Measurements from ENCODE around the gene SV2A.
"Not testable (repeated sequence)": the region's sequence is repeated elsewhere in the genome, so short reads cannot be mapped to it uniquely, and the experiment has no call there.

The SV2A gene

DNA sequence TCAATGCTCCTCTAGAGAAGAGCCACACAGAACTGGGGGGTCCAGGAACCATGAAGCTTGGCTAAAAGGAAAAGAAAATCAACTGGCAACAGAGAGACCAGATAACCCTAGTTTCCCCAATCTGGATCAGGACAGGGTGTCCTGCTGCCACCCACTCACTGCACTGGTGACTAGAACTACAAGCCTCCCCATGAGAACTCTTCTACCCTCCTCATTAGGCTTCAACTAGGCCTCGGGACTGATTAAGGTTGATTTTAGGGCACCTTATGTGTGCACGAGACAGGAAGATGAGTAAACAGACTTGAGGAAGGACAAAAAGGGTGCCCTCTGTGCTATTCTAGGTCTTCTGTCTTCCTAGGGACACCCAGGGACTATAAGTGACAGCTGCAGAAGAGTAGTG is 12.2 kb upstream of the SV2A start:
- DNase-seq (ENCODE audit: low read depth) = no peak

DNA sequence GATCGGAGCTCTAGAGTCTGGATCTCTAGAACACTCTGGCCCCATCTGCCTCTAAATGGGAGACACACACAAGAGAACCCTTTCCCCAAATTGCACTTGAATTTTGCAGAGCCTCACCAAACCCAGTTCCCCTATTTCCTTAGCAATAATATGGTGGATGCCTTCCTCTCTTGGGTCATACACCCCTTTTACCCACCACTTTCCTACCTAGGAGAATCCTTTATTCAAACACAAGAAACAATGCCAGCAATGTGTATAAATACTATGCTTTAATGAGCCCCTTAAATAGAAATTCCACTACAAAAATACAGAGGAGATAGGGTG is 10.7 kb upstream of the SV2A start:
- no peak for DNase-seq (ENCODE audit: low read depth)

DNA sequence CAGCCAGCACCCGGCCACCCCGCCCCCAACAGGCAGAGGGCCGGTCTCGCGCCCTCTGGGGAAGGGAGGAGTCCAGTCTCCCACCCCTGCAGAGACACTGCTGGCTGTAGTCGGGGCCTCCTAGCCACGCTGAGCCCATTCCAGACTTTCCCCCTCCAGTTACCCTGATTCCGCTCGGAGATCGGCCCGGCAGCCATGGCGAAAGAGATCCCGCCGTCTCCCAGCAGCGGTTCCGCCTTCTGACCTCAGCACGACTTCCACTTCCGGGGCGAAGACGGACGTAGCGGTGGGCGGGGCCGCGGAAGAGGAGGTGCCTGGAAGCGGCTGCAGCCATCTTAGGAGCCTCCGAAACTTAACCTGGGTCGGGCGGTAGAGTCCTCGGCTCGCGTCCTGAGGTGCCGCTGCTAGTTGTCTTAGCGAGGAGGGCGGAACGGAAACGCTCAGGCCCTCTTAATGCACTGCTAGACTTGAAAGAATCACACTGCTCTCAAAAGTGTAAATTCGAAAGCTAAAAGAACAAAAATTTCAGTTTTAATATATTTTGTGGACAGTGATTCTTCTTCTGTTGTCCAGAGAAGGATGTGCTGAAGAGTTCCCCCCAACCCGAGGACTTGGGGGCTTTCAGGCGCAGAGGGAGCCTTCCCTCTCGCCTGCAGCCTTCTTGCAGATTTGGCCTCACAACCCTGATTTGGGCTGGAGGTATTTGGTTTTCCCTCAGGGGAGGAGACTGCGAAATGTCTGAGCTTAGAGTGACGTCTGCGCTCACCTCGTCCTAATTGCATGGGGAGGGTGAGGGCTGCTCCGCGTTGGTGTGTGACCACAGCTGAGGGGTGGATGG is 10.1 kb upstream of the SV2A start, which contains the start of gene SF3B4:
SF3B4 (minus strand) TSS at position 241 of the 838 bp plus-strand sequence; CDS start at position 197, 44 bp downstream.
- peak; percentile 91 for DNase-seq (ENCODE audit: low read depth)

DNA sequence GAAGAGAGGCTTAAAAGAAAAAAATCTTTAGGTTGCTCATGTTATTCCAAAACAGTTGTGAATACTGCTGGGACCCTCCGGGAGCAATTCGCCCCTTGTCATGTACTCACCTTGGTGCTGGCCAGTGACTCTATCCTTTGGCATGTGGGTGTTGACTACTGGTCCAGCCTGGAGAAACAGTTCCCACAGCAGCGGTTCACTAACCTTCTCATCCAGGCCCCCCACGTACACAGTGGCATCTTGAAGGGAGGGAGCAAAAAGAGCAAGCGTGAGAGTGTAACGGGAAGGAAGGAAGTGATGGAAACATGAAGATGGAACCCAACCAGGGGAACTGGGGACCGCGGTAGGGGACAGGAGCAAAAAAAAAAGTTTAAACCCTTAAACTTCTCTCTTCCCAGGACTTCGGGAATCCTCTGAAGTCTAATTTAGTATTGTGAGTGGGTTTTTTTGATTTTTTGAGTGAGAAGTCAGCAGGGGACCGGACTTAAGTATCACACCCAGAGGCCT is 9.5 kb upstream of the SV2A start:
- no peak for DNase-seq (ENCODE audit: low read depth)

DNA sequence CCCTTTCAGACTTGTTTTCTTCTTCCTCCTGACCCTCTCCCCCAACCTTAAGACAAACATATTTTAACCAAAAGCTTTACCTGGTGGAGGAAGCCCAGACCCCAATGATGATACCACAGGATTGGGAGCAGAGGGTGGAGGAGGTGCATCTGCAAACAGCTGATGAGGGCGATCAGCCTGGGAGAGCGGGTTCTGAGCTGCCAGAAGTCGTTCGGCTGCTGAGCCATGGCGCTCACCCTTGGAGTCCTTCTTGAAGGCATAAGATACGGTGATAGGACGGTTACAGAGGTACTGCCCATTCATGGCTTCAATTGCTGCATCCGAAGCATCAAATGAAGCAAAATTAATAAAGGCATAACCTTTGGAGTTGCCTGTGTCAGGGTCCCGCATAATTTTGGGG is 8.7 kb upstream of the SV2A start:
- DNase-seq (ENCODE audit: low read depth) = no peak

DNA sequence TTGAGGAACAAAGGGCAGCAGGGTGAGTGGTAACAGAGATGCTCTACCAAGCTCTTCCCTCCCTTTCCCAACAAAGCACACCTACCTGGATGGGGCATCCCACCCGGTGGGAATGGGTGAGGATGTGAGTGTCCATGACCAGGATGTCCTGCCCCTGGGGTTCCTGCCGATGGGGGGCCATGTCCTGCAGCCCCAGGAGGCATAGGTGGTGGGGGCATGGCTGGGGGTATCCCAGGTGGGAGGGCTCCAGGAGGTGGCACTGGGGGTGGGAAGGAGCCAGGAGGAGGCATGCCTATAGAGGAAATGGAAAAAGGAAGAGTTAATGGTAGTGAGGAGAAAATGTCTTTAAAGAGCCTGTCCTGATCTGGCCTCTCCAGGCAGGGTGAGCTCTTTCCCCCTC is 8.1 kb upstream of the SV2A start:
- DNase-seq (ENCODE audit: low read depth) = no peak

DNA sequence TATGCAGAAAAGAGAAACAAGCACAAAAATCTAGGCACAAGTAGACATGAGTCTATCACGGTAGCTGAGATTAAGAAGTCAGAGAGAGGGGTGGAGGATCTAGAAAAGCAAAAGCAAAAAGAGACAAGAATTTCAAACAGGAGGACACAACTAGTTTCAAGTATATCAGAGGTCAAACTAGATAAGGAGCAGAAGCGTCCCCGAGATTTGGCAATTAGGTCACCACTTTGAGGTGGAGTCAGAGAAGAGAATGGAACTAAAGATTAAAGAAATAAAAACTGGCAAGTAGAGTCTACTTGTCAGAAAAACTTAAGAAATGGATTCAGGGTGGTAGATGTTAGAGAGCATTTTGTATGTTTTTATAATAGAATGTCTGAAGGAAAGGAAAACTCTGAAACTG is 7.7 kb upstream of the SV2A start:
- DNase-seq (ENCODE audit: low read depth) = no peak

DNA sequence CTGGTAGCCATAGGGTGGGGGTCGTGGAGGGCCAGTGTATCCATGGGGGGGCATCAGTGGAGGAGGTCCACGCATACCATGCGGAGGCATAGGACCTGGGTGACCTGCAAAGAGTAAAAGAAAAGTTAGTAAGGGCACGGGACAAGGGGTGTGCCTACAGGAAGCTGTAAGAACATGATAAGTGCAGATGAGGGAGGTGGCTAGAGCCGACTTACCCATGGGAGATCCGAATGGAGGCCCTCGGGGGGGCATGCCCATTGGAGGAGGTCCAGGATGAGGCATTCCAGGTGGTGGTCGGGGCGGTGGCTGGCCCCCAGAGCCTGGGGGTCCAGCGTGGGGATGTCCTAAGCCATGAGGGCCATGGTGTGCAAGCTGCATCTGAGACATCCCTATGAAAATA is 6.0 kb upstream of the SV2A start:
- DNase-seq (ENCODE audit: low read depth) = no peak

DNA sequence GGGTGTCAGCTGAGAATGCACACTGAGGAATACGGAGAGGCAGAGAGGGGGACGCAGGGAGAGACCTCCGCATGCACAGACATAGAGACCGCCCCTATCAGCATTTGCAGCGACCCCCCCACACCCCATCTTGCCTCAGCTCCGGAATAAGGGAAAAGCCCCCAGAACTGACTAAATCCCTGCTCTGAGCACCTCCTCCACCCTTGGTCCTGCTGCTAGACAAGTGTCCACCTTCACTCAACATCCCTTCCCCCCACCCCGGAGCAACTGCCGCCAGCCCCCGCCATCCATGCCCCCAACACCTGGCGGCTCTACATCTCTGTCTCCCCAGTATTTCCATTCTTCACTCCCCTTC is 769 bp downstream of the SV2A start:
- no peak for DNase-seq (ENCODE audit: low read depth)

DNA sequence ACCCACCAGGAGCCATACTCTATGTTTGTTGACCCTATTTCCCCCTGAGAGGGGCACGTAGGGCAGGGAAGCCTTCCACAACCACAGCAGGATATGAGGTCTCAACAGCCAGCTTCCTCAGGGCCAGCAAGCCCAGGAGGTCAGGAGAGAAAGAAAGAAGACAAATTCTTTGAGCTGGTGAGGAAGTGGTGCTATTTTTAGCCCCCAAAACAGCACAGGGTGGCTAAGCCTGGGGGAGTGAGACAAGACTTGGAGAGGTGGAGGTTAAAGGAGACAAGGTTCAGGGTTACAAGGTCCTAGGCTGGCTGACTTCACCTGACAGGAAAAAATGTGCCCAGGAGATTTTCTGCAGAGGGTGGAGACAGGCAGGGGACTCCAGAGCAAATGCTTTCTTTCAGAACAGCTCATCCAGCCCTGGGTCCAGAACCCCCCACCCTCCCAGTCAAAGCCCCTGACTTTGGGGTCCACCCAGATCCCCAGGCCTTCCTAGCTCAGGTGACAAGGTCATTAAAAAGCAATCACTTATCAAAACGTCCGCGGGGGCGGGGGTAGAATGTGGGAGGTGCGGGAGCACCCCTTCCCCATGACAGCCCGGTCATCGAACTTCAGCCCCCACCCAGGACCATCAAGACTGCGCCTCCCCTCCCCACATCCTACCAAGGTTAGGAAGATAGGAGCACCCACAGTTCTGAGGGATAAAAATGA is 1.3 kb downstream of the SV2A start:
- DNase-seq (ENCODE audit: low read depth) = no peak

DNA sequence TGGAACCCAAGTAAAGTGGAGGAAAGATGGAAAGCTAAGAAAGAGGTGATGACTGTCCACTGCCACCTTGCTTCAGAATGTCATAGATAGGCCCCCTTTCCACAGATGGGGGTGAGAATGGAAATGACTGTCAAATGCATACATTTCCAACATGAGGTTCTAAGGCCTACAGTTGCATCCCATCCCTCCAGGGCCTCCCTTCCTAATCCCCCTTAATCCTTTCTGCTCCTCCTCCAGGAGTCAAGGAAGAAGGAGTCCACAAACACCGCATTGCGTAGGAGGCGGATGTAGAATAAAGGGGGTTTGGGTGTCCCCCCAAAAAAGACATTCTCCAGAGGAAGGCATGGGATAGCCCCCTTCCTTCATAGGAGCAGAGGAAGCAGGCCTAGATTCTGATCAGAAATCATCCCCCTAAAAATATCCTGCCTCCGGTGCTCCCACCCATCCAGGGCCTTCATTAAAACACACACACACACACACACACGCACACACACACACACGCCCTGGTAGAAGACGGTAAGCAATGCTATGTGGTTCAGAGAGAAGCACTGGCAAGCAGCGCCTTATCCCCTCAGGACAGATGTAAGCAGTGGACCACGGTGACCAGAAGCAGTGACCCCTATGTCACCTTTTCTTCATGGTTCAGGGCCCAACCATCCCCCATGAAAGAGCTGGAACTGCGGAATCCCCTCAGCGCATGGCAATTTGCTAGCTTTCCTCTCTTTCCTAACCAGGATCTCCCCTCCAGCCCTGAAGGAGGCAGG is 2.0 kb downstream of the SV2A start:
- DNase-seq (ENCODE audit: low read depth) = no peak

DNA sequence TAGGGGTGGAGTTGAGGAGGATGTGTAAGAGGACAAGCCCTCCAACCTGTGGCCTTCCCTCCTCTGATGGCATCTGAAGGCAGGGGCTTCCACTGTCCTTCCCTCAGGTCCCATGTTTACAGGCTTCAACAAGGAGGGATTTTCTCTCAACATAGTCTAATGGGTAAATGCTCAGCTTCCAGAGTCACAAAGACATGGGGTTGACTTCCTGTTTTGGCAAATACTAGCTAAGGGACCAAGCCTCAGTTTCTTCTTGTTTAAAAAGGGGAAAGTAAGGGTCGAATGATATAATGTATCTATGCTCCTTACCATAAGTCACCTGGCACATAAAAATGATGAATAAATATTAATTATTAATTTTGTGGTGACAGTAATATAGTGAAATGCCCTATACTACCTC is 3.1 kb downstream of the SV2A start:
- DNase-seq (ENCODE audit: low read depth) = no peak

DNA sequence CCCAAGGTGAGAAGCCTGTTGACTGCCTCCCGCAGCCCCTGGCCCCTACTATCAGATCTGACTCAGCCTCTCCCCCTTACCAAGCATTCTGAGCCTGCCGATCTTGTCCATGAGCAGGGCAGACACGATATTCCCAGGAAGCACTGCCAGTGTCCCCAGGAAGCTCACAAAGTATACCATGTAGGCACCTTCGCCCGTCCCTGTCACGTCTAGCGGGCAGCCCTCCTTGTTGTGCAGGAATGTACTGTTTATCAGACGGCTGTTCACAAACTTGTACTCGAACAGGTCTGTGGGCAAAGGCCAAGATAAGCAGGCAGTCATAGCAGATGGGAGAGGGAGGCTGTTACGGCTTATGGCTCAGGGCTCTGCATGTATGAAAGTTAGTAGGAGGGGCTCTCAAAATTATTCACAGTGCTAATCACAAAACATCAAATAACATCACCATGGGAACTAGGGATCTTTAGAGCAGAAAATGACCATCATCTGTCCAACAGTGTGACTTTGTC is 11.0 kb downstream of the SV2A start:
- DNase-seq (ENCODE audit: low read depth) = no peak

DNA sequence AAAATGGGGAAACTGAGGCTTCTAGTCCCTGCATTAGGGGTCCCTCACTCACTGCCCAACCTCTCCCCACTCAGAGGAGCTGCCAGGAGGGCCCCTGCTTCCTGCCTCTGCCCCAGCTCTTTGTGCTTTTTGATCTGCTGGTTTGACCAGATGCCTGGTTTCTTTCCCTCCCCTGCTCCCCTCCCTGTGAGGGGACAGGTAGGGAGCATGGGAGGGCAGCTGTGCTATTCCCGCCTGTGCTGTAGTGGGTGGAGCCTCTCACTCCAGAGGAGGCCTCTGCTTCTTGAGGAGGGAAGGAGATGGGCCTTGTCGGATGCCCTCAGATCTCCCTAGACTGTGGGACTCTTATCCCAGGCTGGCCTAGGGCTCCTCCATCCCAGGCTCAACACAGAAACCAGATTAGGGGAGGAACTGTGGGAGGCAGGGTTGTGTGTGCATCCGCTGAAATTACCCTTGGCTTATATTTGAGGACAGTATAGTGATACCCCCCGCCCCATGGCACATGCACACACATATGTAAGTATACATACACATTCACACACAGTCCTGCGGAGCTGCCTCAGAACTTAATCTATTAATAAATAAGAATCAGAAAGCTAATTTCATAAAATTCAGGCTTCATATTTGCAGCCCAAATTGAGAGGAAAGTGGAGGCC is 13.7 kb downstream of the SV2A start:
- no peak for DNase-seq (ENCODE audit: low read depth)

DNA sequence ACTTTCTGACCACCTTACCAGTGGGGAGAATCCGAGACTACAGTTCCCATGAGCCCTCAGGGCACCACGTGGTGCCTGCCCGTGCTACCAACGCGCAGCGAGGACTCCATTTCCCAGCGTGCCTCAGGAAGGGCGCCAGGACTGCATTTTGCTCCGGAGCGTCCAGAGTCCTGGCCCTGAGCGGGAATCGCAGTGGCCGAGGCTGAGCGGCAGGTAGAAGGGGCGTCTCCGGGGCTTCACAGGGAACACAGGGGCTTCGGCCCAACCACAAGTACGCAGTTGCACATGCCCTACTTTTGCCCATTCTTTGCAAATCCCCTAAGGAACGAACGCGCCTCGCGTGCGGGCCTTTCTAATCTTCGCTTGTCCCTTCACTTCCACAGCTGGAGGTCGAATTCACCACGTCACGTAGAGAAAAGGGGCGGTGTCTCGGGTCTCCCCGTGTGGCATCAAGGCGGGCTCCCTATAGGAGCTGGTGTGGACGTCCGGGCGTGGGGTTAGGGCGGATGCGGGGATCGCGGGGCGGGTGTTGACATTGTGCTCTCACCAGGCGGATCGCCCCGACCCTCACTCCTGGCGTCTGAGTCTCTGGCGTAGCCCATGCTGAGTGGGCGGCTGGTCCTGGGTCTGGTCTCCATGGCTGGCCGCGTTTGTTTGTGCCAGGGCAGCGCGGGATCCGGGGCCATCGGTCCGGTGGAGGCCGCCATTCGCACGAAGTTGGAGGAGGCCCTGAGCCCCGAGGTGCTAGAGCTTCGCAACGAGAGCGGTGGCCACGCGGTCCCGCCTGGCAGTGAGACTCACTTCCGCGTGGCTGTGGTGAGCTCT is 18.0 kb downstream of the SV2A start, which contains the start of gene BOLA1:
BOLA1 (plus strand) TSS at position 109 of the 825 bp plus-strand sequence; CDS start at position 601, 492 bp downstream.
- DNase-seq (ENCODE audit: low read depth) = peak; percentile 77

DNA sequence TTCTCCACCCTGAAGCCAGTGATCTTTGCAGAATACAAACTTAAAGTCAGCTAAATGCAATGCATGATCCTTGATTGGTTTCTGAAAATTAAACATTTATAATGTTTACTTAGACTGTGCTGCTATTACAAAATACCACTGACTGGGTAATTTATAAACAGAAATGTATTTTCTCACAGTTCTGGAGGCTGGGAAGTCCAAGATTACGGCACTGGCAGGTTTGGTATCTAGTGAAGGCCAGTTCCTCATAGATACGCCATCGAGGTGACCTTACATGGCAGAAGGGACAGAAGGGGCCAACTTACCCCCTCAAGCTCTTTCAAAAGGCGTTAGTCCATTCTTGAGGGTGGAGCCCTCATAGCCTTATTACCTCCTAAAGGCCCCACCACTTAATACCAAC is 21.1 kb downstream of the SV2A start:
- DNase-seq (ENCODE audit: low read depth) = no peak

DNA sequence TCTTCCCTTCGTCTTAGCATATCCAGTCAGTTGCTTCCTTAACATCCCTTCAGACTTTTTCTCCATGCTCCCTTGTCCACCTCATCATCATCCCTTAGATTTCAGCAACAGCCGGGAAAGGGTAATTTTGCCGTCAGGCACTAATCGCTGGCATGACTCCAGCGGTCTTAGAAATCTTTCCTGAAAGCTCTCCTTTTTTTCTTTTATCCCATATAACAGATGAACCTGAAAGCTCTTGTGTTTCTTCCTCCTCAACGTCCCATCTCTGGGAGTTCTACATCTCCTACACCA is 28.7 kb downstream of the SV2A start:
- no peak for DNase-seq (ENCODE audit: low read depth)

DNA sequence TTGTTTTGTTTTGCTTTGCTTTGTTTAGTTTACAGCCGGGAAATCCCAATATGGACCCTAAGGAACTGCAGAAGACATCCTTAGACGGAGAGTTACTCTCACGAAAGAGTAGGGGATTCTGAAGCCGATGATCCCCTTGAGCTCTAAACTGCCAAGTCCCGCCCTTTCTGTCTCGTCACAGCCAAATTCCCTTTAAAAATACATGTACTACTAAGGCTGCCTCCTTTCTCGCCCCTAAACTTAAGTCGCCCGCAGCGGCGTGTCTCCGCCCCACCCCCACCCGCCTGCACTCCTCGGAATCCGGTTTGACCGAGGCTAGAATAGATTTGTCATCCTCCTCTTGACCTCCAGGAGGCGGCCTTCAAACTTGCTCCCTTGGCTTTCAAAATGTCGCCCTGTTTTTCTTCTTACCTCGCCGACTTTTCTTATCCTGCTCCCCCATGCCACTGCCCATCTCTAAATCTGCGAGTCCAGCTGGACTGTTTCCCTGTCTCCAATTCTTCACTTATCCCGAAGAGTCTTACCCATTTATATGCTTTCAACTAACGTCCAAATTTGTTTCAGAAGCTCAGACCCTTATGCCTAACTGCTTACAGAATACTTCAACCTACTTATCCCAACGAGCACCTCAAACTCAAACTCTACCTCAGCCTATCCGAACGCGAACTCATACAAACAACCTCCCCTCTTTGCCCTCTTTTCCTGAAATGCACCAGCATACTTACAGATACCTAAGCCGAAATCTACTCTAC is 29.2 kb downstream of the SV2A start:
- peak; percentile 75 for DNase-seq (ENCODE audit: low read depth)

DNA sequence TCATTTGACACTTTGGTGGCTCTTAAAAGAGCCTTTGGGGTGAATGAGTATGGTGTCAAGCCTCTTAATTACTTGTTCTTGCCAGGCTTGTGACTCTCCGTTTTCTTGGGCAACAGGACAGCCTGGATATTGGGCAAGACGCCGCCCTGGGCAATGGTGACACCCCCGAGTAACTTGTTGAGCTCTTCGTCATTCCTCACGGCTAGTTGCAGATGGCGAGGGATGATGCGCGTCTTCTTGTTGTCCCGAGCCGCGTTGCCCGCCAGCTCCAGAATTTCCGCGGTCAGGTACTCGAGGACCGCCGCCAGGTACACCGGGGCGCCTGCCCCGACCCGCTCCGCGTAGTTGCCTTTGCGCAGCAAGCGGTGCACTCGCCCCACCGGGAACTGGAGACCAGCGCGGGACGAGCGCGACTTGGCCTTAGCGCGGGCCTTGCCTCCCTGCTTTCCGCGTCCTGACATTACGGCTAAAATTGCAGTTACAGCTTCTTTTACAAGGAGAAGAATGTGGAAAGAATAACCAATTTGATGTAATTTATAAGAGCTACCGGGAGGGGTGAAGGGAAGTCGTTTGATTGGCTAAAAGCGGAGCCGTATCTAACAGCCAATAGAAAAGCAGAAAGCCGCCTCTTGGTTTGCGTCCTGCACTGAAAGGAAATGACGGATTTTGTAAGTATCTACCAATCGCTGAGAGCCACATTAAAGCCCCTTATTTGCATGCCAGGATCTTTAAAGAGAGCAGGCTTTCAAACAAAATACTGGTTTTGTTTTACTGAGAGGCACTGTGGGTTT is 30.0 kb downstream of the SV2A start:
- DNase-seq (ENCODE audit: low read depth) = peak; percentile 69

DNA sequence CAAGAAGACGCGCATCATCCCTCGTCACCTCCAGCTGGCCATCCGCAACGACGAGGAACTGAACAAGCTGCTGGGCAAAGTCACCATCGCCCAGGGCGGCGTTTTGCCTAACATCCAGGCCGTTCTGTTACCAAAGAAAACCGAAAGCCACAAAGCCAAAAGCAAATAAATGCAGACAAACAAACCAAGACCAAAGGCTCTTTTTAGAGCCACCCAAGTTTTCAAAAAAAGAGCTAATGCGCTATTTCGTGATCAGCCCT is 30.5 kb downstream of the SV2A start:
- DNase-seq (ENCODE audit: low read depth) = not testable (repeated sequence)
